Sigmoid colon (tissue), 7 donors: ENCODE data around the gene WBP1L. TPM values are rescaled to one million over a fixed set of nuclear protein-coding genes. Genes with fewer than 3 reads are reported as not detected.
"Not testable (repeated sequence)": the region's sequence is repeated elsewhere in the genome, so short reads cannot be mapped to it uniquely, and the experiment has no call there.

Experiments used
- DNase-seq: peaks from one replicate; pipeline ENCODE4 v3.0.0-alpha.2; 2019
- H3K27ac ChIP-seq, 4 donors: fragments of 200-600 bp; sonication (generic); one replicate each; pipeline ENCODE4 v1.5.1; 2016 to 2019; ENCODE audit warnings: mild to moderate bottlenecking in 1 of 4
- H3K27me3 ChIP-seq, 3 donors: fragments of 200-600 bp; sonication (generic); one replicate each; pipeline ENCODE4 v1.5.1; 2019; ENCODE audit warnings: mild to moderate bottlenecking in 1 of 3
- H3K36me3 ChIP-seq, 4 donors: fragments of 200-600 bp; sonication (generic); one replicate each; pipeline ENCODE4 v1.5.1; 2016 to 2019
- H3K4me1 ChIP-seq, 4 donors: fragments of 200-600 bp; sonication (generic); one replicate each; pipeline ENCODE4 v1.5.1; 2017 to 2019
- H3K4me3 ChIP-seq, 4 donors: fragments of 200-600 bp; sonication (generic); one replicate each; pipeline ENCODE4 v1.5.1; 2017 to 2019; ENCODE audit warnings: mild to moderate bottlenecking in 2 of 4, moderate library complexity in 1 of 4
- H3K9me3 ChIP-seq, 4 donors: fragments of 200-600 bp in 3 of 4; sonication (generic) in 3 of 4; one replicate each; pipeline versions ENCODE4 v1.5.1 to v1.6.1; 2013 to 2019
- EP300 ChIP-seq, 4 donors: sonication (generic); formaldehyde crosslinking; IDR thresholded peaks; one replicate each; pipeline ENCODE4 v1.6.1; 2017; ENCODE audit warnings: antibody characterized with exemption in 4 of 4
- POLR2A ChIP-seq, 2 donors: fragments of 450-650 bp; IDR thresholded peaks; one replicate each; pipeline ENCODE4 v1.6.1; 2016; ENCODE audit warnings: antibody characterized with exemption in 2 of 2, mild to moderate bottlenecking in 2 of 2, moderate library complexity in 2 of 2
- POLR2AphosphoS5 ChIP-seq, 4 donors: sonication (generic); formaldehyde crosslinking; IDR thresholded peaks; one replicate each; pipeline ENCODE4 v1.6.1; 2017; ENCODE audit warnings: antibody characterized with exemption in 4 of 4
- WGBS, 2 donors: extraction: QIAGEN DNeasy Blood & Tissue Kit; methylation state at CpG; one replicate each; pipeline ENCODE4 v1.1.7; 2013; 5-methylcytosine and 5-hydroxymethylcytosine counted together
- intact Hi-C: fragments of 100-400 bp; cut with DNase I; formaldehyde crosslinking; loops from one replicate; pipeline ENCODE4 v1.15.1; 2023
- polyA plus RNA-seq, 3 donors: library from polyadenylated mRNA; stranded (reverse); fragments of 200-250 nt; gene quantifications; one replicate each; pipeline ENCODE4 v1.2.3, GENCODE V29; 2013
- total RNA-seq, 4 donors: library from RNA; depleted of rRNA; stranded (reverse); fragments of >200 nt; gene quantifications; one replicate each; pipeline ENCODE4 v1.1.0, GENCODE V29; 2016
- TF ChIP-seq, protein P1 (sequence below), 4 experiments: fragments of 450-650 bp in 3 of 4; fragments of 200-600 bp in 1 of 4; IDR thresholded peaks; one replicate each; pipeline ENCODE4 v1.5.1; 2016 to 2019; ENCODE audit warnings: antibody characterized with exemption in 4 of 4, mild to moderate bottlenecking in 3 of 4, moderate library complexity in 2 of 4
- donor health status: healthy with polysubstance abuse.
- donor health status: Bipolar disorder and iron deficiency.
- donor health status: healthy.

WBP1L gene
- total and polyA plus RNA-seq, 7 donors = 22.9 to 148 (median 83.8) TPM

- intact Hi-C loops = loop anchor here (5.0 kb wide), 1 partner anchor 73 kb away; the partner anchor contains the start of gene WBP1L
- DNase-seq = peak; percentile 93
- 88 to 92% methylated on average over 23 of the region's 23 CpGs for WGBS, 2 donors
- Histone ChIP-seq H3K27ac (peak overlapping the region; percentile 79 to 91 (median 90)), H3K4me1 (peaks cover 0 to 38% (median 24%) of the 10 kb centered on the region in 4 donors), H3K27me3 (no peaks in the 10 kb centered on the region), H3K9me3 (no peaks in the 10 kb centered on the region), H3K36me3 (peaks cover 18 to 44% (median 31%) of the 10 kb centered on the region in 4 donors), H3K4me3 (no peak overlapping the region)
- TF ChIP-seq EP300 (IDR thresholded peaks at IDR 0.05) (no peak), POLR2A (IDR thresholded peaks at IDR 0.05) (no peak)
- TF ChIP-seq, protein P1, sequence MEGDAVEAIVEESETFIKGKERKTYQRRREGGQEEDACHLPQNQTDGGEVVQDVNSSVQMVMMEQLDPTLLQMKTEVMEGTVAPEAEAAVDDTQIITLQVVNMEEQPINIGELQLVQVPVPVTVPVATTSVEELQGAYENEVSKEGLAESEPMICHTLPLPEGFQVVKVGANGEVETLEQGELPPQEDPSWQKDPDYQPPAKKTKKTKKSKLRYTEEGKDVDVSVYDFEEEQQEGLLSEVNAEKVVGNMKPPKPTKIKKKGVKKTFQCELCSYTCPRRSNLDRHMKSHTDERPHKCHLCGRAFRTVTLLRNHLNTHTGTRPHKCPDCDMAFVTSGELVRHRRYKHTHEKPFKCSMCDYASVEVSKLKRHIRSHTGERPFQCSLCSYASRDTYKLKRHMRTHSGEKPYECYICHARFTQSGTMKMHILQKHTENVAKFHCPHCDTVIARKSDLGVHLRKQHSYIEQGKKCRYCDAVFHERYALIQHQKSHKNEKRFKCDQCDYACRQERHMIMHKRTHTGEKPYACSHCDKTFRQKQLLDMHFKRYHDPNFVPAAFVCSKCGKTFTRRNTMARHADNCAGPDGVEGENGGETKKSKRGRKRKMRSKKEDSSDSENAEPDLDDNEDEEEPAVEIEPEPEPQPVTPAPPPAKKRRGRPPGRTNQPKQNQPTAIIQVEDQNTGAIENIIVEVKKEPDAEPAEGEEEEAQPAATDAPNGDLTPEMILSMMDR (IDR thresholded peaks at IDR 0.05) = peak in 2 of 4 experiments; percentile 7 to 23
Observed at GRCh38 chr10:102814873-102815661, 71.3 kb downstream of the WBP1L start.

GRCh38 chr10:102815790-102816549, 72.2 kb downstream of the WBP1L start:
- peaks cover 18 to 37% (median 28%) of the 10 kb centered on the region in 4 donors for H3K36me3 ChIP-seq
- TF ChIP-seq POLR2AphosphoS5 (IDR thresholded peaks at IDR 0.05) (peak; percentile 20 to 73 (median 62)), POLR2A (IDR thresholded peaks at IDR 0.05) (no peak), EP300 (IDR thresholded peaks at IDR 0.05) (peak; percentile 3 to 69 (median 48))
- peak; percentile 87 for DNase-seq
- H3K27me3 ChIP-seq = no peaks in the 10 kb centered on the region
- intact Hi-C loops = loop anchor here (5.0 kb wide), 1 partner anchor 74 kb away; the partner anchor contains the start of gene WBP1L
- H3K4me3 ChIP-seq = no peak overlapping the region
- H3K9me3 ChIP-seq = no peaks in the 10 kb centered on the region
- peaks cover 0 to 38% (median 24%) of the 10 kb centered on the region in 4 donors for H3K4me1 ChIP-seq
- 69 to 79% methylated on average over 12 of the region's 12 CpGs for WGBS, 2 donors
- peak overlapping the region; percentile 79 to 91 (median 90) for H3K27ac ChIP-seq

DNA sequence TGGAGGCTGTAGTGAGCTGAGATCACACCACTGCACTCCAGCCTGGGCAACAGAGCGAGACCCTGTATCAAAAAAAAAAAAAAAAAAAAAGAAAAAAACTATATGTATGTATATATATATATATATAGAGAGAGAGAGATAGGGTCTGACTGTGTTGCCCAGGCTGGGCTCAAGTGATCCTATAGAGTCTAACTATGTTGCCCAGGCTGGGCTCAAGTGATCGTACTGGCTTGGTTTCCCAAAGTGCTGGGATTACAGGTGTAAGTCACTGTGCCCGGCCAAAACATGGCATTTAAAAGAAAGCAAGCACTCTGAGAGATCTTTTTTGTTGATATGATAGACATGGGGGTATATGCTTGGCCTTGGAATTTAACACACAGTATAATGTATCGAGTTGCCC, 73.4 kb downstream of the WBP1L start:
- peaks cover 0 to 38% (median 24%) of the 10 kb centered on the region in 4 donors for H3K4me1 ChIP-seq
- DNase-seq = no peak
- 93 to 94% methylated on average over 4 of the region's 4 CpGs for WGBS, 2 donors
- H3K9me3 ChIP-seq = no peaks in the 10 kb centered on the region
- no peaks in the 10 kb centered on the region for H3K27me3 ChIP-seq
- no peak overlapping the region for H3K4me3 ChIP-seq
- peaks cover 12 to 26% (median 19%) of the 10 kb centered on the region in 4 donors for H3K36me3 ChIP-seq
- H3K27ac ChIP-seq = peak overlapping the region; percentile 79 to 91 (median 90)
- intact Hi-C loops = loop anchor here (5.0 kb wide), 1 partner anchor 75 kb away; the partner anchor contains the start of gene WBP1L
- TF ChIP-seq POLR2AphosphoS5 (IDR thresholded peaks at IDR 0.05) (no peak), EP300 (IDR thresholded peaks at IDR 0.05) (no peak), POLR2A (IDR thresholded peaks at IDR 0.05) (no peak)
- TF ChIP-seq, protein P1 (IDR thresholded peaks at IDR 0.05) = no peak

- H3K36me3 ChIP-seq = peaks cover 0 to 7% (median 4%) of the 10 kb centered on the region in 4 donors
- no peaks in the 10 kb centered on the region for H3K9me3 ChIP-seq
- peaks cover 0 to 31% (median 24%) of the 10 kb centered on the region in 4 donors for H3K4me1 ChIP-seq
- H3K27me3 ChIP-seq = no peaks in the 10 kb centered on the region
- peak in 2 of 4 donors; percentile 71 for TF ChIP-seq EP300 (IDR thresholded peaks at IDR 0.05)
- peak in 1 of 4 donors; percentile 36 for TF ChIP-seq POLR2AphosphoS5 (IDR thresholded peaks at IDR 0.05)
- TF ChIP-seq, protein P1 (IDR thresholded peaks at IDR 0.05) = no peak
- TF ChIP-seq POLR2A (IDR thresholded peaks at IDR 0.05) = no peak
- 40 to 53% methylated on average over 6 of the region's 6 CpGs for WGBS, 2 donors
- peak overlapping the region; percentile 25 to 90 (median 72) for H3K27ac ChIP-seq
- peak; percentile 82 for DNase-seq
- intact Hi-C loops = loop anchor here (5.0 kb wide), 1 partner anchor 77 kb away; the partner anchor contains the start of gene WBP1L
- H3K4me3 ChIP-seq = no peak overlapping the region
Observed at GRCh38 chr10:102819054-102819453, 75.3 kb downstream of the WBP1L start.

GRCh38 chr10:102820008-102820407, 76.3 kb downstream of the WBP1L start:
- not testable (repeated sequence) for H3K9me3 ChIP-seq
- 98 to 99% methylated on average over 5 of the region's 5 CpGs for WGBS, 2 donors

More at GRCh38 chr10:102820008-102820407, 76.3 kb downstream of the WBP1L start:
- H3K36me3 ChIP-seq, DNase-seq, intact Hi-C loops, H3K27me3 ChIP-seq, H3K4me3 ChIP-seq: not testable (repeated sequence)
- H3K27ac ChIP-seq = peak overlapping the region in 3 of 4 donors; percentile 47 to 90 (median 47)
- peaks cover 0 to 25% (median 19%) of the 10 kb centered on the region in 4 donors for H3K4me1 ChIP-seq
